Right cardiac atrium (tissue), 5 donors: Measurements from ENCODE around the gene TNFRSF4. TPM values are rescaled to one million over a fixed set of nuclear protein-coding genes. Genes with fewer than 3 reads are reported as not detected.

Source experiments
- ATAC-seq, 2 donors: fragments of 200-7000 bp; cut with Tn5 transposase; one replicate each; pipeline versions ENCODE4 v1.8.0 to v1.9.1; 2020; ENCODE audit warnings: moderate library complexity in 2 of 2, mild to moderate bottlenecking in 1 of 2
- DNase-seq, 3 donors: peaks; one replicate each; pipeline ENCODE4 v3.0.0-alpha.2; 2020
- H3K27ac ChIP-seq: one replicate; pipeline ENCODE4 v1.5.1; 2013; ENCODE audit warnings: mild to moderate bottlenecking, low read length, control low read depth, moderate library complexity
- H3K27me3 ChIP-seq: one replicate; pipeline ENCODE4 v1.6.1; 2013; ENCODE audit not compliant: control insufficient read depth, insufficient read depth
- H3K4me1 ChIP-seq: one replicate; pipeline ENCODE4 v1.6.1; 2013; ENCODE audit warnings: low read length; ENCODE audit not compliant: control insufficient read depth, insufficient read depth
- H3K4me3 ChIP-seq: one replicate; pipeline ENCODE4 v1.5.1; 2013; ENCODE audit warnings: low read length, control low read depth
- H3K9me3 ChIP-seq: one replicate; pipeline ENCODE4 v1.6.1; 2013; ENCODE audit warnings: low read length; ENCODE audit not compliant: control insufficient read depth
- WGBS: extraction: QIAGEN DNeasy Blood & Tissue Kit; methylation state at CpG from one replicate; pipeline ENCODE4 v1.1.7; 2013; 5-methylcytosine and 5-hydroxymethylcytosine counted together
- intact Hi-C, 4 donors: fragments of 100-400 bp; cut with DNase I; formaldehyde crosslinking; loops; one replicate each; pipeline versions ENCODE4 v1.11.0 to v1.14.0; 2022 to 2023
- polyA plus RNA-seq: library from polyadenylated mRNA; stranded (reverse); fragments of 200-250 nt; gene quantifications from one replicate; pipeline ENCODE4 v1.2.3, GENCODE V29; 2013
- total RNA-seq, 4 donors: library from RNA; stranded (reverse); fragmentation: NEBNext Ultra II Directional; extraction: Animal tissue kit (Norgen Biotek cat#: 25700); gene quantifications; one replicate each; pipeline ENCODE4 v1.2.1, GENCODE V29; 2021
- donor health status: healthy with polysubstance abuse.
- donor health status: DM: no; HTN: yes; CAD: no.
- donor health status: DM: no; HTN: no; CAD: no.
- donor health status: DM: no; HTN: yes; CAD: no; lungs with severe emphysema.
- donor health status: DM: yes; HTN: yes; CAD: no.

TNFRSF4 gene
- total and polyA plus RNA-seq, 5 donors: 1.0 to 2.3 (median 1.3) TPM

DNA sequence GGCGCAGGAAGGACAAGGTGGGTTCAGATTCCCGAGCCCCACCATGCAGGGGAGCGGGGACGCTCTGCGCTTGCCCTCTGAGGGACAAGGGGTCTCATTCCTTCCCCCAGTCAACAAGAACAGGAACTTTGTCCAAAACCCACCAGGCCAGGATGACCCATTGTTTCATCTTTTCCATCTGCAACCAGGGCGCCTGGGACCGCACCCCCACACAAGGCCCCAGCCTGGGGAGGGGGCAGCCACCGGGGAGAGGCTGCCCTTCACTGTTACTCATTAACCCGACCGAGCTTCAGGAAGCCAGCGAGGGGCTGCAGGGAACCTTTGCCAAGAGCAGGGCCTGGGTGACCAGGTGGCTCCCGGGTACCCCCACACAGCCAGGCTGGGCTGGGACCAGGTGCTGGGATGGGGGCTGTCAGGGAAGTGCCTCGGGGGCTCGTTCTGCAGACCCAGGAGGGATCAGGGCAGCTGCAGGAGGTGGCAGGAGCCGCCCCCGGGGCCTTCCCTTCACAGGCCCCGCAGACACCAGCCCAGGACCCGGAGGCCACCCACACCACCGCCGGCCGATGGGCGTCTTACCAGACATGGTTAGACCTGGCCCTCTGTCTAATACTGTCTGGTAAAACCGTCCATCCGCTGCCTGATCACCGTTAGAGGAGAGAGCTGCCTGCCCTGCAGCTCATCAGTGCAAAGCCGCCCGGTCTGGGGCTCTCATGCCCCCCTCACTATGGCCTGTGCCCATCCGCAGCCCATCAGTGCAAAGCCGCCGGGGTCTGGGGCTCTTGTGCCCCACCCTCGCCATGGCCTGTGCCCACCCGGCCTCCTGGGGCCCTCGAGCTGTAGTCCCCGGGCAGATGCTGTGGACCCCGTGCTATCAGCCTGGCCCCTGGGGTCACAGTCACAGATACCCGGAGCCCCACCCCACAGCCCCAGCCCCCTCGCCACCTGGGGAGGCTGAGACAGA lies 45.2 kb downstream of the TNFRSF4 start:
- H3K4me3 ChIP-seq: no peak overlapping the region
- ATAC-seq (no peak), DNase-seq (peak in 2 of 3 donors; percentile 34 to 42)
- intact Hi-C loops: no loop called here
- H3K9me3 ChIP-seq: no peaks in the 10 kb centered on the region
- no peaks in the 10 kb centered on the region for H3K27me3 ChIP-seq
- no peak overlapping the region for H3K27ac ChIP-seq
- H3K4me1 ChIP-seq: no peaks in the 10 kb centered on the region
- 77% methylated on average over 37 of the region's 37 CpGs for WGBS

DNA sequence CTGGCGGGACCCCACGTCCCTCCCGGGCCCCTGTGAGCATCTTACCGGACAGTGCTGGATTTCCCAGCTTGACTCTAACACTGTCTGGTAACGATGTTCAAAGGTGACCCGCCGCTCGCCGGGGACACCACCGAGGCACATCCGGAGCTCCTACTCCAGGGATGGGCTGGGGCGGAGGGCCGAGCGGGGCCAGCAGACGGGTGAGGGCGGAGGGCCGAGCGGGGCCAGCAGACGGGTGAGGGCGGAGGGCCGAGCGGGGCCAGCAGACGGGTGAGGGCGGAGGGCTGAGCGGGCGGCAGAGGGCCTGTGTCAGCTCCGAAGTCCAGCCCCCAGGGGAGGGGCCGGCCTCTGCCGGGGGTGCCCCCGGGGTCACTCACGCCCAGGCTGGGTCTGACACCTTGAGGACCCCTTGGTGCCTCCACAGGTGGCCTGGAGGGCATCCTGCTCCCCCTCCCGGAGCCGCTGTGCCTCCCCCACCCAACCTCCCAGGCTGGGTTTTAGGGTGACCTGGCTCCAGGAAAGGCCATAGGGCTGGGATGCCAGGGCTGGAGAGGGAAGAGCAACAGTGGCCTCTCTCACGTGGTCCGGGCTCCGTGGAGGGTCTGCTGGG lies 46.0 kb downstream of the TNFRSF4 start:
- peak in 2 of 3 donors; percentile 28 to 48 for DNase-seq

GRCh38 chr1:1167398-1167821 lies 46.5 kb downstream of the TNFRSF4 start:
- peak in 2 of 3 donors; percentile 12 to 29 for DNase-seq
- H3K9me3 ChIP-seq: no peaks in the 10 kb centered on the region
- no peak overlapping the region for H3K4me3 ChIP-seq
- H3K27me3 ChIP-seq: no peaks in the 10 kb centered on the region
- WGBS: 75% methylated on average over 20 of the region's 20 CpGs
- no peaks in the 10 kb centered on the region for H3K4me1 ChIP-seq
- intact Hi-C loops: no loop called here
- ATAC-seq: no peak
- H3K27ac ChIP-seq: no peak overlapping the region

More for the DNA sequence above, 46.0 kb downstream of the TNFRSF4 start:
- Histone ChIP-seq H3K27me3 (no peaks in the 10 kb centered on the region), H3K27ac (no peak overlapping the region), H3K4me1 (no peaks in the 10 kb centered on the region), H3K4me3 (no peak overlapping the region), H3K9me3 (no peaks in the 10 kb centered on the region)
- WGBS: 83% methylated on average over 36 of the region's 36 CpGs
- ATAC-seq: no peak
- intact Hi-C loops: no loop called here

DNA sequence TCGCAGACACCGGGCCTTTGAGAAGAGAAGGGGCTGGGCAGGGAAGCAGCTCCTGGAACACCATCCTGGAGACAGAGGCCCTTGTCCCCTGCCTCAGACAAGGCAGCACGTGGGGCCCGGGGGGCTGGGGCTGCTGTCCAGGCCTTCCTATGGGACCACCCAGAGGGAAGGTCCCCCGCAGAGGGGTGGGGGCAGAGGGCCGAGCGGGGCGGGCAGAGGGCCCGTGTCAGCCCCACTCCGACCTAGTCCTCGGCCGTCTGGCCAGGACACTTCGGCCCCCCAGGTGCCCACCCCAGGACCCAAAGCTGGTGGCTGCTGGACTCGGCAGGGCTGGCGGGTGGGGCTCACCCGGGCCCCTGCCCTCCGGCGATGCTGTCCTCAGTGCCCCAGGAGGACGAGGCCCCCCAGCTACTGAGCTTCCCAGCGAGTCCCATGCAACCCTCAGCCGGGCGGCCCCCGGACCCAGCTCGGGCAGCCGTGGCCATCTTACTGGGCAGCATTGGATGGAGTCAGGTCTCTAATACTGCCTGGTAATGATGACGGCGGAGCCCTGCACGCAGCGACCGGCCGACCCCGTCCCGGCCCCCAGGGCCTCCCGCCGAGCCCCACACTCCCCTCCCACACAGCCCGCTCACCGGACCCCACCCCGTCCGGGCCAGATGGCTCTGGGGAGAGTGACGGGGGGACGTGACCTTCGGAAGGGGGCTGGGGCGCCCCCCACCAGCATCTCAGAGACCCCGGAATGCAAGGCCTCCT lies 47.1 kb downstream of the TNFRSF4 start:
- 75% methylated on average over 44 of the region's 44 CpGs for WGBS
- H3K27me3 ChIP-seq: no peaks in the 10 kb centered on the region
- intact Hi-C loops: no loop called here
- no peaks in the 10 kb centered on the region for H3K4me1 ChIP-seq
- no peaks in the 10 kb centered on the region for H3K9me3 ChIP-seq
- ATAC-seq (no peak), DNase-seq (peak; percentile 12 to 50 (median 34))
- no peak overlapping the region for H3K27ac ChIP-seq
- H3K4me3 ChIP-seq: no peak overlapping the region

DNA sequence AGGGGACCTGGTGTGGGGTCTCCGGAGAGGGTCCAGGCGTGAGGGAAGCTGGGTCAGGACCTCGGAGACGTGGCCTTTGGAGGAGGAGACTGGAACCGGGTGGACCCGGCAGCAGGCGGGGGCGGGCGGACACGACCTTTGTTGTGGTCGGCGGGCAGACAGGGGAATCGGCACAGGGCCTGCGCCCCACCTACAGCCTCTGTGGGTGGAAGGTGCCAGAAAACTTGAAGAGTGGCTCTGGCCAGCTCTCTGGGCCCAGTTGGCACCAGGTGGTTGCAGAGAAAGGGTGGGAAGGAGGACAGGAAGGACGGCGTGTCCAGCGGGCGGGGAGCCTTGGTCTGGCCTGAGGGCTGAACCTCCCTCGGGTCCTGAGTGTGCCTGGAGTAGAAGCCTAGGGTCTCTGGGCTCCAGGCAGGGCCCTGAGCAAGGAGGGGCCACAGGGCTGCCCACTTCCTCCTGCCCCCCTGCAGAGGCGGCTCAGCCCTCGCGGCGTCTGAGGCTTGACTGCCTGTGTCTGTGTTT lies 48.0 kb downstream of the TNFRSF4 start:
- no peak for ATAC-seq
- Histone ChIP-seq H3K27me3 (no peaks in the 10 kb centered on the region), H3K27ac (no peak overlapping the region), H3K4me1 (no peaks in the 10 kb centered on the region), H3K9me3 (no peaks in the 10 kb centered on the region), H3K4me3 (no peak overlapping the region)
- intact Hi-C loops: no loop called here
- DNase-seq: peak in 2 of 3 donors; percentile 24 to 54
- 60% methylated on average over 23 of the region's 23 CpGs for WGBS

- Histone ChIP-seq H3K27me3 (no peaks in the 10 kb centered on the region), H3K27ac (no peak overlapping the region), H3K4me1 (no peaks in the 10 kb centered on the region), H3K9me3 (no peaks in the 10 kb centered on the region), H3K4me3 (no peak overlapping the region)
- DNase-seq: peak in 2 of 3 donors; percentile 18 to 44
- intact Hi-C loops: no loop called here
- no peak for ATAC-seq
- 79% methylated on average over 12 of the region's 12 CpGs for WGBS
These were observed 48.5 kb downstream of the TNFRSF4 start for GRCh38 chr1:1165485-1165884.

GRCh38 chr1:1164701-1165451 lies 49.1 kb downstream of the TNFRSF4 start:
- no peak for ATAC-seq
- H3K9me3 ChIP-seq: no peaks in the 10 kb centered on the region
- intact Hi-C loops: no loop called here
- H3K4me3 ChIP-seq: no peak overlapping the region
- no peaks in the 10 kb centered on the region for H3K4me1 ChIP-seq
- no peak overlapping the region for H3K27ac ChIP-seq
- no peaks in the 10 kb centered on the region for H3K27me3 ChIP-seq
- WGBS: 57% methylated on average over 48 of the region's 48 CpGs
- DNase-seq: peak in 2 of 3 donors; percentile 21 to 52

DNA sequence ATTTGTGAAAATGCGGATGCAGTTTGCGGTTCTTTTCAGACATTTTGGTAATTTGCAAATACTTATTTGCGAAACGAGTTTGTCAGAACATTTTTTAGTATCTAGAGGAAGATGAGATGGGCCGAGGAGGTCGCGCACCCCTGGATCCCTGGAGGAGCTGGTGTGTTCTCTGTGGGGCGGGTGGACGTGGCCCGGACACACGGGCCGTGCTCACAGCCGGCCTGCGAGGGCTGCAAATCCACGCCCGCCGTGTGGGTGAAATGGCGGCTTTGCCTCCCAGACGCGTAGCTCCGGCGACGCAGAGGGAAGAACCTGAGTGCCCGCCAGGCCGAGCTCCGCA lies 49.6 kb downstream of the TNFRSF4 start:
- ATAC-seq (no peak), DNase-seq (peak in 2 of 3 donors; percentile 25 to 41)
- intact Hi-C loops: no loop called here
- Histone ChIP-seq H3K27me3 (no peaks in the 10 kb centered on the region), H3K4me3 (no peak overlapping the region), H3K4me1 (no peaks in the 10 kb centered on the region), H3K9me3 (no peaks in the 10 kb centered on the region), H3K27ac (no peak overlapping the region)
- WGBS: 66% methylated on average over 26 of the region's 26 CpGs

- no peaks in the 10 kb centered on the region for H3K27me3 ChIP-seq
- intact Hi-C loops: no loop called here
- H3K27ac ChIP-seq: no peak overlapping the region
- no peaks in the 10 kb centered on the region for H3K9me3 ChIP-seq
- no peaks in the 10 kb centered on the region for H3K4me1 ChIP-seq
- DNase-seq (peak in 1 of 3 donors; percentile 37), ATAC-seq (no peak)
- no peak overlapping the region for H3K4me3 ChIP-seq
- 92% methylated on average over 33 of the region's 33 CpGs for WGBS
These were observed 50.3 kb downstream of the TNFRSF4 start for GRCh38 chr1:1163538-1164070.
